Mucosa of rectum (tissue), 2 donors: ENCODE results near the gene IQGAP1.
A peak's percentile ranks its signal among the peaks of the same experiment; 100 is the strongest.

Experiments
- H3K27ac ChIP-seq, 2 donors: one replicate each; pipeline ENCODE4 v1.7.0; 2013; ENCODE audit warnings: inconsistent platforms in 2 of 2, low read depth in 2 of 2, low read length in 2 of 2
- H3K27me3 ChIP-seq, 2 donors: one replicate each; pipeline ENCODE4 v1.7.0; 2013; ENCODE audit warnings: low read length in 2 of 2; ENCODE audit not compliant: control insufficient read depth in 2 of 2, insufficient read depth in 2 of 2
- H3K36me3 ChIP-seq, 2 donors: one replicate each; pipeline ENCODE4 v1.7.0; 2013; ENCODE audit warnings: low read length in 2 of 2; ENCODE audit not compliant: control insufficient read depth in 2 of 2, insufficient read depth in 2 of 2
- H3K4me1 ChIP-seq, 2 donors: one replicate each; pipeline ENCODE4 v1.7.0; 2013; ENCODE audit warnings: low read length in 2 of 2, mild to moderate bottlenecking in 1 of 2; ENCODE audit not compliant: control insufficient read depth in 2 of 2, insufficient read depth in 2 of 2
- H3K4me3 ChIP-seq, 2 donors: one replicate each; pipeline ENCODE4 v1.7.0; 2013; ENCODE audit warnings: low read length in 2 of 2
- H3K9ac ChIP-seq, 2 donors: one replicate each; pipeline ENCODE4 v1.7.0; 2013; ENCODE audit warnings: low read length in 2 of 2, low read depth in 1 of 2, mild to moderate bottlenecking in 1 of 2
- H3K9me3 ChIP-seq, 2 donors: one replicate each; pipeline ENCODE4 v1.7.0; 2013; ENCODE audit warnings: low read length in 2 of 2; ENCODE audit not compliant: control insufficient read depth in 2 of 2
- donor health status: healthy.
- donor health status: Normal muscosa, but diverticular disease.

Gene IQGAP1

GRCh38 chr15:90351479-90352106, 36.4 kb upstream of the IQGAP1 start:
- H3K4me3 ChIP-seq, result peak overlapping the region; percentile 86 to 90
- no peak overlapping the region for H3K27ac ChIP-seq
- no peak overlapping the region for H3K9ac ChIP-seq

GRCh38 chr15:90352107-90352893, 35.7 kb upstream of the IQGAP1 start, which contains the start of gene ZNF774:
Gene ZNF774, plus strand, starts transcription at chr15:90352284. Its CDS starts 2,377 bp downstream, at chr15:90354661.
- Histone ChIP-seq H3K4me1 (peaks cover 4 to 8% of the 10 kb centered on the region in 2 donors), H3K9me3 (no peaks in the 10 kb centered on the region), H3K4me3 (peak within 1 kb of the TSS; percentile 86 to 90), H3K27me3 (no peaks in the 10 kb centered on the region), H3K36me3 (no peaks in the 10 kb centered on the region), H3K9ac (peak within 1 kb of the TSS; percentile 75 to 95), H3K27ac (peak within 1 kb of the TSS; percentile 71 to 80)

More at GRCh38 chr15:90351479-90352106, 36.4 kb upstream of the IQGAP1 start:
- Histone ChIP-seq H3K27me3 (no peaks in the 10 kb centered on the region), H3K36me3 (no peaks in the 10 kb centered on the region), H3K4me1 (peaks cover 4 to 8% of the 10 kb centered on the region in 2 donors), H3K9me3 (no peaks in the 10 kb centered on the region)

- Histone ChIP-seq H3K9me3 (no peaks in the 10 kb centered on the region), H3K4me1 (peaks cover 14 to 15% of the 10 kb centered on the region in 2 donors), H3K36me3 (peaks cover 0 to 2% of the 10 kb centered on the region in 2 donors), H3K9ac (no peak overlapping the region), H3K27me3 (no peaks in the 10 kb centered on the region), H3K4me3 (no peak overlapping the region), H3K27ac (no peak overlapping the region)
Measured at GRCh38 chr15:90354986-90355385, 33.1 kb upstream of the IQGAP1 start.

GRCh38 chr15:90358124-90359033, 29.7 kb upstream of the IQGAP1 start:
- H3K4me1 ChIP-seq, result peaks cover 12 to 15% of the 10 kb centered on the region in 2 donors
- peaks cover 13 to 15% of the 10 kb centered on the region in 2 donors for H3K36me3 ChIP-seq
- H3K27ac ChIP-seq, result peak overlapping the region; percentile 77 to 88
- no peaks in the 10 kb centered on the region for H3K9me3 ChIP-seq
- peak overlapping the region in 1 of 2 donors; percentile 11 for H3K4me3 ChIP-seq
- H3K27me3 ChIP-seq, result no peaks in the 10 kb centered on the region
- peak overlapping the region in 1 of 2 donors; percentile 56 for H3K9ac ChIP-seq

GRCh38 chr15:90360746-90361145, 27.3 kb upstream of the IQGAP1 start:
- no peak overlapping the region for H3K9ac ChIP-seq
- no peak overlapping the region for H3K27ac ChIP-seq

GRCh38 chr15:90362936-90363212, 25.2 kb upstream of the IQGAP1 start:
- Histone ChIP-seq H3K9me3 (no peaks in the 10 kb centered on the region), H3K4me1 (peaks cover 12 to 13% of the 10 kb centered on the region in 2 donors), H3K36me3 (peaks cover 13 to 15% of the 10 kb centered on the region in 2 donors), H3K9ac (no peak overlapping the region), H3K27ac (no peak overlapping the region), H3K27me3 (no peaks in the 10 kb centered on the region), H3K4me3 (no peak overlapping the region)

More at GRCh38 chr15:90360746-90361145, 27.3 kb upstream of the IQGAP1 start:
- H3K4me1 ChIP-seq, result peaks cover 12 to 15% of the 10 kb centered on the region in 2 donors
- H3K36me3 ChIP-seq, result peaks cover 13 to 15% of the 10 kb centered on the region in 2 donors
- H3K4me3 ChIP-seq, result no peak overlapping the region
- no peaks in the 10 kb centered on the region for H3K27me3 ChIP-seq
- no peaks in the 10 kb centered on the region for H3K9me3 ChIP-seq

GRCh38 chr15:90364251-90364650, 23.8 kb upstream of the IQGAP1 start:
- Histone ChIP-seq H3K4me3 (no peak overlapping the region), H3K27ac (no peak overlapping the region), H3K36me3 (peaks cover 13 to 15% of the 10 kb centered on the region in 2 donors), H3K9ac (no peak overlapping the region), H3K9me3 (no peaks in the 10 kb centered on the region), H3K4me1 (peaks cover 4 to 6% of the 10 kb centered on the region in 2 donors), H3K27me3 (no peaks in the 10 kb centered on the region)

- H3K4me1 ChIP-seq, result peaks cover 4 to 6% of the 10 kb centered on the region in 2 donors
- no peaks in the 10 kb centered on the region for H3K9me3 ChIP-seq
- H3K36me3 ChIP-seq, result peaks cover 6 to 11% of the 10 kb centered on the region in 2 donors
- no peak overlapping the region for H3K4me3 ChIP-seq
- H3K9ac ChIP-seq, result no peak overlapping the region
- H3K27ac ChIP-seq, result no peak overlapping the region
- H3K27me3 ChIP-seq, result no peaks in the 10 kb centered on the region
Measured at GRCh38 chr15:90365414-90366055, 22.5 kb upstream of the IQGAP1 start.

- no peaks in the 10 kb centered on the region for H3K36me3 ChIP-seq
- H3K4me3 ChIP-seq, result no peak overlapping the region
- peak overlapping the region; percentile 37 to 38 for H3K27ac ChIP-seq
- H3K4me1 ChIP-seq, result peaks cover under 1 to 4% of the 10 kb centered on the region in 2 donors
- no peaks in the 10 kb centered on the region for H3K27me3 ChIP-seq
- H3K9ac ChIP-seq, result no peak overlapping the region
- H3K9me3 ChIP-seq, result no peaks in the 10 kb centered on the region
Measured at GRCh38 chr15:90367576-90367975, 20.5 kb upstream of the IQGAP1 start.
